HG03442 (cell line): ENCODE measurements around the gene RBM42.
A peak's percentile ranks its signal among the peaks of the same experiment; 100 is the strongest.
"Not testable (repeated sequence)": the region's sequence is repeated elsewhere in the genome, so short reads cannot be mapped to it uniquely, and the experiment has no call there.

Experiments used
- ATAC-seq: cut with Tn5 transposase; IDR thresholded peaks from one replicate; pipeline ENCODE4 v1.9.1; 2021; ENCODE audit warnings: mild to moderate bottlenecking, moderate library complexity; ENCODE audit not compliant: unreplicated experiment

The RBM42 gene

DNA sequence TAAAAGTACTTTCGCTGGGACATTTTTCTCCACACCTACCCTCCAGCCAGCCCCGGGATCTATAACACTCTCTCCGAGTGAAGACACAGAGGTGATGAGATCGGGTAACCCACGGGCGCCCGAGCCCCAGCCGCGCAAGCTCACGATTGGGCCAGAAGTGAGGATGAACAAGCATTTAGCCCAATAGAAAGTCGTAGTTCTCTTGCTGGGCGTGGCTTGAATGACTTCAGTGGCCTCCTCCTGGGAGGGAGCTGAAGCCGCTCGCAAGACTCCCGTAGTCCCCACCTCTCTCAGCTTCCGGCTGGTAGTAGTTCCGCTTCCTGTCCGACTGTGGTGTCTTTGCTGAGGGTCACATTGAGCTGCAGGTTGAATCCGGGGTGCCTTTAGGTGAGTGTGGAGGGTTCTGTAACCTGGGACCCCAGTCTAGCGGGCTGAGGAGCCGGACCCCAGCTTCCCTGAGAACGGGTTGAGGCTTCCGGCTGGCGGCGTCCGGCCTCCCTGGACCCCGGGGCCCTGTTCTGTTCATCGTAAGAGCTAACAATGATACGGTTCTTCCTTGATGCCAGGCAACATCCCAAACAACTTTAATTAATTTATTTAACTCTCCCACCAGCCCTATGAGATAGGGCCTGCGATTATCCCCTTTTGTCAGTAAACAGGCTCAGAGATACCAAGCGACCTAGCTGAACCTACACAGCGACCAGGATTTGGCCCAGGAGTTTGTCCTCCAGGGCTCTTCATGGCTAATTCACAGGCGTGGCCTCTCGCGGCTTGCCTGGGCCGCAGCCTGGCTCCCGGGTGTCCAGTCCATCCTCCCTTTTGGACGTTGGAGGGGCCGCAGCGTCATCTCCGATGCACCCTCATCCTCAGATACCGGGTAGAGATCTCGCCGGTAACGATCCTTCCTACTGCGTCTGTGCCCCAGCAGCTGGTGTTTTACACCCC lies 19.5 kb downstream of the RBM42 start, which contains the start of gene COX6B1:
Gene COX6B1, plus strand, starts transcription at position 307 of the 945 bp plus-strand sequence. CDS start 2,921 bp downstream, outside the sequence.
- peak; percentile 53 for ATAC-seq

DNA sequence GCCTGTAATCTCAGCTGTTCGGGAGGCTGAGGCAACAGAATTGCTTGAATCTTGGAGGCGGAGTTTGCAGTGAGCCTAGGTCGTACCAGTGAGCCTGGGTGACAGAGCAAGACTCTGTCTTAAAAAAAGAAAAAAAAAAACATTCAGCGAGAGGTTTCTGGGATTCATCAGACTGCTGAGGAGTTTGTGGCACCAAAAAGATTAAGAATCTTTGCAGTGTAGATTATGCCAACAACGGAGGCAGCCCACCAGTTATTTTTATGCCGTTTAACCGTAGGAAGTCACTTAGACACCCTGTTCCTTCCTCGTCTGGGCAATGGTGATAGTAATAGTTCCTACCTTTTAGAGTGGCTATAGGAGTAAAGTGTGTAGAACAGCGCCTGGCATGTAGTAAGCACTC lies 21.7 kb downstream of the RBM42 start:
- no peak for ATAC-seq

DNA sequence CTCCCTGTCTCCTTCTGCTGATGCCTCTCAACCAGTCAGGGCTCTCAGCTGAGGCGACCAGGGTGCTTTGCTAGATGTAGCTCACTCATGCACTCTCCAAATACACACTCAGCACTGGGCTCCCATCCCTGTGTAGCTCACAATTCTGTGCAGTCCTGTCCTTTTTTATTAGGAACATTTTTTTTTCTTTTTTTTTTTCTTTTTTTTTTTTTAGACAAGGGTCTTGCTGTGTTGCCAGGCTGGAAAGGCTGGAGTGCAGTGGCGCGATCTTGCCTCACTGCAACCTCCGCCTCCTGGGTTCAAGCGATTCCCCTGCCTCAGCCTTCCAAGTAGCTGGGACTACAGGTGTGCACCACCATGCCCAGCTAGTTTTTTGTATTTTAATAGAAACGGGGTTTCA lies 26.0 kb downstream of the RBM42 start:
- ATAC-seq = not testable (repeated sequence)

DNA sequence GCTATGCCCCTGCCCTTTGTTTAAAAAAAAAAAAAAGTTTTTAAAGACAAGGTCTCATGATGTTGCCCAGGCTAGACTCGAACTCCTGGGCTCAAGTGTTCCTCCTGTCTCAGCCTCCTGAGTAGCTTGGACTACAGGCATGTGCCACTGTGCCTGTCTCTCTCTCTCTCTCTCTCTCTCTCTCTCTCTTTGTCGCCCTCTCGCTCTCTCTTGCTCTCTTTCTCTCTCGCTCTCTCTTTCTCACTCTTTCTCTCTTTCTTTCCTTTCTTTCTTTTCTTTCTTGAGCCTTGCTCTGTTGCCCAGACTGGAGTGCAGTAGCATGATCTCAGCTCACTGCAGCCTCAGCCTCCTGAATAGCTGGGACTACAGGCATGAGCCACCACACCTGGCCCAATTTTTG lies 26.8 kb downstream of the RBM42 start:
- no peak for ATAC-seq

DNA sequence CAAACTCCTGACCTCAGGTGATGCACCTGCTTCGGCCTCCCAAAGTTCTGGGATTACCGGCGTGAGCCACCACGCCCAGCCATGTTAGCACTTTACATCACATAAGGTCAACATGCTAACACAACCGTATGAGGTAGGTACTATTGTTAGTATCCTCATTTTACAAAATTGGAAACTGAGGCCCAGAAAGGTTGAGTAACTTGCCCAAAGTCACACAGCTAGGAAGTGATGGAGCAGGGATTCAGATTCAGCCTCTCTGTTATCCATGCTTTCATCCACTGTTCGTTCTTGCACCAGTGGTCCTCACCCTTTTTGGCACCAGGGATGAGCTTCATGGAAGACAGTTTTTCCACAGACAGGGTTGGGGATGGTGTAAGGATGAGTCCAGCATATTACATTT lies 27.9 kb downstream of the RBM42 start:
- no peak for ATAC-seq

DNA sequence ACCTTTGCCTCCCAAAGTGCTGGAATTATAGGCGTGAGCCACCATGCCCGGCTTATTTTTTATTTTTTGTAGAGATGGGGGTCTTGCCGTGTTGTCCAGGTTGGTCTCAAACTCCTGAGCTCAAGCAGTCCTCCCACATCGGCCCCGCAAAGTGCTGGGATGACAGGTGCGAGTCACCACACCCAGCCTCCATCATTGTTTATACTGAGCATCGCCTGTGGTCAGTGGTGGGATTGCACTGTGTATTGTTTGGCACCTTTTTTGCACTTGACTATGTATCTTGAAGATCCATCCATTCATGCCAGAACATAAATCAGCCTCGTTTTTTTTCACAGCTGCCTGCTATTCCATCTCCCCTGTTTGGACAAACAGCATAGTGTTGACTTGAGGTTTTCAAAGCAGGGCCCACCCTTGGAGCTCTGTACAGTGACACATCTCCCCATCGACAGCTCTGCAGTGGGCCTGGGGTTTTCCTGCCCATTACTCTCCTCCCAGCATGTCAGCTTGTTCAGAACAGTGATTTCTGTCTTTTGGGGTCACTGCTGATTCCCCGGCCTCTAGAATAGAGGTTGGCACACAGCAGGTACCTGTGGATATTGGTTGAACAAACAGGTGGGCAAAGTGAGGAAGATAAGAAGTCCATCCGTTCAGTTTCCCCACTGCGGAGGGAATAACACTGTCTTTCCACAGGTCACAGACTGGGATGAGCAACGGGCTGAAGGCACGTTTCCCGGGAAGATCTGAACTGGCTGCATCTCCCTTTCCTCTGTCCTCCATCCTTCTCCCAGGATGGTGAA lies 29.3 kb downstream of the RBM42 start:
- no peak for ATAC-seq

DNA sequence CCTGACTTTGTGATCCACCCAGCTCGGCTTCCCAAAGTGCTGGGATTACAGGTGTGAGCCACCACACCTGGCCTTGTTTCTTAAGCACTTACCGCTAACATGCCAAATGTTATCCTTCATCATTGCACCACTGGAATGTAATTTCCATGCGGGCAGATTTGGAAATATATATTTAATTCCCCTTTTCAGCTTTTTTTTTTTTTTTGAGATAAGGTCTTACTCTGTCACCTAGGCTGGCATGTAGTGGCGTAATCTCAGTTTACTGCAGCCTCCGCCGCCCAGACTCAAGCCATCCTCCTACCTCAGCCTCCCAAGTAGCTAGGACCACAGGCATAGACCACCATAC lies 33.1 kb downstream of the RBM42 start:
- ATAC-seq = no peak

DNA sequence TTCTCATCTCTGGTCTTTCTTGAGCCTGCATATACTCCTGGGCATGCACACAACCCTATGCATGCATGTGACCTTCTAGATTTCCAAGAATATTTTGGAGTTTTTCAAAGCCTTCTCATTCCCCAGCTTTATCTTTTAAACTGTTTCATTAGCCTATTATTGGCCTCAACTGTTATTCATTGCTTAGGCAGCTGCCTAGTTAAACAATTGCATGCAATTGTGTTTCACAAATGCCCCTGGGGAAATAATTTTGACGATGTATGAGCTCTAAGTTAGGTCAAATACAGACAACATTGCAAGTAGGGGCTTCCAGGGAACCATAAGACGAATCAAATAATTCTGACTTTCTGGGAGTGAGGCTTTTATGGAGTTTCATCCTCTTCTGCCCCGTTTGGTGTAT lies 35.1 kb downstream of the RBM42 start:
- ATAC-seq = no peak

DNA sequence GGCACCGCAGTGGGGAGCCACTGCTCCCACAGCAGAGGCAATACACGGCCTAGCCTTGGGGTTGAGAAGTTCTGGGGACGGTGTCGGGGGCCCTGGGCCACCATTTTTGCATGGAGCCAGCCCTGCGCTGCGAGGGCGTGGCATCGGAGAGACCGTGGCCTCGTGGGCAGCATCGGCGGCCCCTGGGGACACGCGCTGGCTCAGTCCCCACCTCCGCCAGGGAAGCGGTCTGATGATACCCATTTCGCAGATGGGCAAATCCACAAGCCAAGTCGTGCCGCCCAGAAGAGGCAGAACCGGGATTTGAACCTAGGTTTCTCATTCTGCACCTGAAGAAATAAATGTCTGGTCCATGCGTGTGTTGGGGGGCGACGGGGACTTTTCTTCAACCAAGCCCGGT lies 36.3 kb downstream of the RBM42 start:
- no peak for ATAC-seq

DNA sequence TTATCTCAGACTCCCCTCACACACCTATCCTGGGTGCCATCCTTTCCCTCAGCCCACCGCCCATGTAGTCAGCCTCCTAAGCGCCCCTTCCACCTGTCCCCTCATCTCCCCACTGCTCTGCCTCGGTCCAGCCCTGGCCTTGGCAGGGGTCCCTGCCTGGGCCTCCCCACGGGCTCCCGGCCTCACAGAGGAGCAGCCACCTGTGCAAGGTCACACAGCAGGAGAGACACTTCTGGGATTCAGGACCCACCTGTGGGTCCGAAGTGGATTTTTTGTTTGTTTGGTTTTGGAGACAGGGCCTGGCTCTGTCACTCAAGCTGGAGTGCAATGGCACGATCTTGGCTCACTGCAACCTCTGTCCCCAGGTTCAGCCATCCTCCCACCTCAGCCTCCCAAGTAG lies 36.8 kb downstream of the RBM42 start:
- ATAC-seq = no peak

DNA sequence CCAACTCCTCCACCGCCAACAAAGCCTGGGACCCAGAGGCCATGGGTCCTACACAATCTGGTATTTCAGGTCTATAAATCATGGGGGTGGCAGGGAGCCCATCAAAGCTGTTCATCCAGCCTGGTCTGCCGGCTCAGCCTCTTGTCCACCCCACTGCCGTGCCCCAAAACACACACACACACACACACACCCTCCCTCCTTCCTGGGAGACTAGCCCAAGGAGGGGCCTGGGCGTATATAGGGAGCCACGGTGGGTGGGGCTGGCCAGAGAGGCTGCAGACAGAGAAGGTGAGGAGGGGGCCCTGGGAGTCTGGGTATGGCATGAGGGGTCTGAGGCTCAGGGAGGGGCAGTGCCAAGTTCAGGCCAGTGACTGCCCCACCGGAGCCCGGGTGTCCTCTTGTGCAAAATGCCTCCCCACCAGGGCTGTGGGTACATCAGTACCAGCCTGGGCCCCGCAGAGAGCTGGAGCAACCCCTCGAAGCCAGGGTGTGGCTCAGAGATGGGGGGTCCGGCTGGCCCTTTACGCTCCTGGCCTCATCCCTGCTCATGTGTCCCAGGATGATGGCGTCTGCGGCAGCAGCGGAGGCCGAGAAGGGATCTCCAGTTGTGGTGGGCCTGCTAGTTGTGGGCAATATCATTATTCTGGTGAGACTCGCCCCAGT lies 37.5 kb downstream of the RBM42 start, which contains the start of gene UPK1A:
Gene UPK1A, plus strand, starts transcription at position 267 of the 663 bp plus-strand sequence. Its CDS starts 296 bp downstream, at position 563.
- no peak for ATAC-seq

DNA sequence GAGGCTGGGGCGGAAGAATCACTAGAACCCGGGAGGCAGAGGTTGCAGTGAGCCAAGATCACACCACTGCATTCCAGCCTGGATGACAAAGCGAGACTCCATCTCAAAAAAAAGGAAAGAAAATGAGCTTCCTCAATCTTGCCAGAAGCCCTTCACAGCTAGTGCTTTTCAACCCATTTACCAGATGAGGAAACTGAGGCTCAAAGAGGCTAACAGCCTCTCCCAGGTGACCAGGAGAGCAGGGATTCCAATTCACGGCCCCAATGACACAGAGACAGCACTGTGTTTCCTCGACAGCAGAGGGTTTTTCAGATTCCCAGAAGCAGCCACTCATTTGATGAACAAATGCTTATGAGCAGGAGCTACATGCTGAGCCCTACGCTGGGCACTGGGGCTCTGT lies 40.7 kb downstream of the RBM42 start:
- no peak for ATAC-seq

DNA sequence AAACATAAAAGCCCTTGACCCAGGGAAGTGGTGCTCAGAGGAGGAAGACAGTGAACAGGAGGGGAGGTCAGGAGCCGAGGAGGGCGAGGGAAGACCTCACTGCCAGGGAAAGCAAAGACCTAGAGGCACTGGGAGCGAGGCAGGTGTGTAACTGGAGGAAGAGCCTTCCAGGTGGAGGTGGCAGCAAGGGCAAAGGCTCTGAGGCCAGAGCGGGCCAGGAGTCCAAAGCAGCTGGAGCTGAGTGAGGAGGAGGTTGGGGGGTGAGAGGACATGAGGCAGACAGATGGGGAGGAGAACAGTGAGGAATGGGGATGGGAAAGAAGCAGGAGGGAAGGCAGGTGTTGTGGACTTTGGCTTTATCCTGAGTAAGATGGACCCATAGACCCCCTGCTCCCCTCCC lies 41.1 kb downstream of the RBM42 start:
- no peak for ATAC-seq

DNA sequence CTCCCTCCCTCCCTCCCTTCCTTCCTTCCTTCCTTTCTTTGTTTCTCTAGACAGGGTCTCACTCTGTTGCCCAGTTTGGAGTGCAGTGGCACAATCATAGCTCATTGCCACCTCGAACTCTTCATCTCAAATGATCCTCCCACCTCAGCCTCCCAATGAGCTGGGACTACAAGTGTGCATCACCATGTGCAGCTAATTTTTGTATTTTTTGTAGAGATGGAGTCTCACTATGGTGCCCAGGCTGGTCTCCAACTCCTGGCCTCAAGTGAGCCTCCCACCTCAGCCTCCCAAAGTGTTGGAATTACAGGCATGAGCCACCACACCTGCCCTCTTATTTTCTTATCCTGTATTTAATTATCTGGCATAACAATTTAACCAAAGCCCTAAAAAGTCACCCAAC lies 41.9 kb downstream of the RBM42 start:
- no peak for ATAC-seq

DNA sequence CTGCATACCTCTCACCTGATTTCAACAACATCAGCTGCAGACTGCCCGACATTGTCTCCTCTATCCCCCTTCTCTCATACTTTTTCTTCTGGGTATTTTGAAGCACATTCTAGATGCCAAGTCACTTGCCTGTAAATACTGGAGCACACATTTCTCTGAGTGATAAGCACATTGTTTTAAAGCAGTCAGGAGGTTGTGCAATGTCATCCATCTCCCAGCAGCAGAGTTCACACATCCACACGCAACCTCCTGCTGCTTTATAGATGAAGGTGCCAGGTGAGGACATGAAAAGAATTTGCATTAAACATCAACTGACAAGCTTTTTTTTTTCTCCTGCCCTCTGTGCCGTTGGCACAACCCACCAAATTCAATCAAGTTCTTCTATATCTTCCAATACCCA lies 43.0 kb downstream of the RBM42 start:
- no peak for ATAC-seq

DNA sequence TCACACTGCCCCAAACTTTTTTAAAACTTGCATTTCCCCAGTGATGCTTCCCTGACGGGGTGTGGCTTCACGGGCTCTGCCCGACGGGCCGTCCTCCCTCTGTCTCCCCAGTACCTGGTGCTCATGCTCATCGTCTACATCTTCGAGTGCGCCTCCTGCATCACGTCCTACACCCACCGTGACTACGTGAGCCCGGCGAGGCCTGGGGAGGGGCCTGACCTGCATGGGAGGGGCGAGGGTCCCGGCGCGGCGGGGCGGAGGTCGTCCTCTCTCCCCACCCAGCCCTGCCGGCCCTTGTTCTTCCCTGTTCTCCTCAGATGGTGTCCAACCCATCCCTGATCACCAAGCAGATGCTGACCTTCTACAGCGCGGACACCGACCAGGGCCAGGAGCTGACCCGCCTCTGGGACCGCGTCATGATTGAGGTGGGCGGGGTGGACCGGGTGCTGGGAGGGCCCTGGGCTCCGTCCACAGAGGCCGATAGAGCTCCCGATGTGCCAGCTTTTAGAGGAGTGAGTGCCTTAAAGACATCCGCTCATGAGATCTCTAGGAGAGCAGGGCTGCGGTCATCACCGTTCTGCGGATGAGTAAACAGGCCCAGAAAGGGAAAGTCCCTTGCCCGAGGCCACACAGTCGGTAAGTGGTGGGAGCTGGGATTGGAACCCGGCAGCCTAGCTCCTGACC lies 44.4 kb downstream of the RBM42 start:
- ATAC-seq = no peak

DNA sequence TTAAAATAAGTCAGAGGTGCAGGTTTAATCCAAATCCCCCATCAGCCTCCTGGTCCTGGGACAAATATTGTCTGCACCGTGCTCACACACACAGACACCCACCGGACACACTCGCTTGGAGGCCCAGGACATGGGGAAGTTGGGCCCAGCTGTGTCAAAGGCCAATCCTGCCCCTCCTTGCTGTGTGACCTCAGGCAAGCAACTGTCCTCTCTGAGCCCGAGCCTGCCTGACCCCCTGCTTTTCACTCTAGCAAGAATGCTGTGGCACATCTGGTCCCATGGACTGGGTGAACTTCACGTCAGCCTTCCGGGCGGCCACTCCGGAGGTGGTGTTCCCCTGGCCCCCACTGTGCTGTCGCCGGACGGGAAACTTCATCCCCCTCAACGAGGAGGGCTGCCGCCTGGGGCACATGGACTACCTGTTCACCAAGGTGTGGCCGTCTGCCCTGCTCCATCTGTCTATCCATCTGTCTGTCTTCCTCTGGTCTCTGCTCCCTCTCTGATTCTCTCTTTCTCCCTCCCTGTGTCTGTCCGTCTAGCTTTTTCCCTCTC lies 46.8 kb downstream of the RBM42 start:
- no peak for ATAC-seq
